NCI-H1417 (cell line): ENCODE measurements around the gene TMEM87B.

Source experiments
- DNase-seq, 3 experiments: peaks; one replicate each; lab custom pipeline; 2025; lab: John Stamatoyannopoulos, UW

The TMEM87B gene

GRCh38 chr2:112168422-112169124 lies 113.5 kb downstream of the TMEM87B start:
- no peak for DNase-seq
